ENCODE data around the gene MYRF. TPM values are rescaled to one million over a fixed set of nuclear protein-coding genes. Genes with fewer than 3 reads are reported as not detected.
A peak's percentile ranks its signal among the peaks of the same experiment; 100 is the strongest.

Gene MYRF
- total RNA-seq, 2 donors from 2014 or later: 33.2 to 47.5 TPM

DNA sequence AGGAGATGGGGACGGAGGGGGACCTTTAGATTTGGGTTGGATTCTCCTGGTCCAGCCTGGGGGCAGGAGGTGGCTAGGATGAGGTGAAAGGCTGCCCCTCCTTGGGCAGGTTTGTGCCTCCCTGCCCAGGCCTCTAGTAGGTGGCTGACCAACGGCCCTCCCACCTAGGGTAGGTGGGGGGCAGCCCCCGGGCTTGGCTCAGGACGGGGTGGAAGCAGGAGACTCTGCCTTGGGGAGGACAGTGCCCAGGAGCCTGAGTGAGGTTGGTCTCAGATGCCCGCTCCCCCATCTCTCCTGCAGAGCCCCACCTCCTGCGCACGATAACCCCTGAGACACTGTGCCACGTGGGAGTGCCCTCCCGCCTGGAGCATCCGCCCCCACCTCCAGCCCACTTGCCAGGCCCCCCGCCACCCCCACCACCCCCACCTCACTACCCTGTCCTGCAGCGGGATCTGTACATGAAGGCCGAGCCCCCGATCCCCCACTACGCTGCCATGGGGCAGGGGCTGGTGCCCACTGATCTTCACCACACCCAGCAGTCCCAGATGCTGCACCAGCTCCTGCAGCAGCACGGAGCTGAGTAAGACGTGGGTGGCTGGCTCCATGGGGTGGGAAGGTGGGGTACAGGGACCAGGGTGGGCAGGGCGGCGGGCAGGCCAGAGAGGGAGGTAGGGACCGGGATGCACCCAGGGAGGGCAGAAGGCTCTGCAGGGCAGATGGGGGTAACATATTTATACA lies 17.7 kb downstream of the MYRF start:
- no peak for DNase-seq
- ATAC-seq: peak; percentile 2
- TF ChIP-seq, protein P1, sequence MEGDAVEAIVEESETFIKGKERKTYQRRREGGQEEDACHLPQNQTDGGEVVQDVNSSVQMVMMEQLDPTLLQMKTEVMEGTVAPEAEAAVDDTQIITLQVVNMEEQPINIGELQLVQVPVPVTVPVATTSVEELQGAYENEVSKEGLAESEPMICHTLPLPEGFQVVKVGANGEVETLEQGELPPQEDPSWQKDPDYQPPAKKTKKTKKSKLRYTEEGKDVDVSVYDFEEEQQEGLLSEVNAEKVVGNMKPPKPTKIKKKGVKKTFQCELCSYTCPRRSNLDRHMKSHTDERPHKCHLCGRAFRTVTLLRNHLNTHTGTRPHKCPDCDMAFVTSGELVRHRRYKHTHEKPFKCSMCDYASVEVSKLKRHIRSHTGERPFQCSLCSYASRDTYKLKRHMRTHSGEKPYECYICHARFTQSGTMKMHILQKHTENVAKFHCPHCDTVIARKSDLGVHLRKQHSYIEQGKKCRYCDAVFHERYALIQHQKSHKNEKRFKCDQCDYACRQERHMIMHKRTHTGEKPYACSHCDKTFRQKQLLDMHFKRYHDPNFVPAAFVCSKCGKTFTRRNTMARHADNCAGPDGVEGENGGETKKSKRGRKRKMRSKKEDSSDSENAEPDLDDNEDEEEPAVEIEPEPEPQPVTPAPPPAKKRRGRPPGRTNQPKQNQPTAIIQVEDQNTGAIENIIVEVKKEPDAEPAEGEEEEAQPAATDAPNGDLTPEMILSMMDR (IDR thresholded peaks at IDR 0.05): no peak
- TF ChIP-seq POLR2A (IDR thresholded peaks at IDR 0.05): no peak

DNA sequence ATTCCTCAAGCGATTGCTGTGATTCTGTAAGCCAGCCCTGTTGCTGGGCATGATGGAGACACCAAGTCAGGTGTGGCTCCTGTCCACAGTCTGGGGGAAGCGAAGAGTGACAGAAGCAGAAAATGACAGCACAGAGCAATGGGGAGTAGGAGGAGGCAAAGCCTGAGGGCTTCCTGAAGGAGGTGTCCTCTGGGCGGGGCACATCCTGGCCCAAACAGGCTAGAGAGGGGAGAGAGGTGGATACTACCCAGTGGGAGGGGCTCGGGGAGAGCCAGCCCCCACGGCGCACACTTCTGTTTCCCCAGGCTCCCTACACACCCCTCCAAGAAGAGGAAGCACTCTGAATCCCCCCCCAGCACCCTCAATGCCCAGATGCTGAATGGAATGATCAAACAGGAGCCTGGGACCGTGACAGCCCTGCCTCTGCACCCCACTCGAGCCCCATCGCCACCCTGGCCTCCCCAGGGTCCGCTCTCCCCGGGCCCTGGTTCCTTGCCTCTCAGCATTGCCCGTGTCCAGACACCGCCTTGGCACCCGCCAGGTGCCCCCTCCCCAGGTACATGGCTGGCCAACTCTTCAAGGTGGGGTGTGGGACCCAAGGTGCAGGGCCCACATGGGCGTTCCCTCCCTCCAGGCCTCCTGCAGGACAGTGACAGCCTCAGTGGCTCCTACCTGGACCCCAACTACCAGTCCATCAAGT lies 18.9 kb downstream of the MYRF start:
- no peak for ATAC-seq

More for the DNA sequence above, 17.7 kb downstream of the MYRF start:
- Histone ChIP-seq H3K27me3 (no peaks in the 10 kb centered on the region), H3K27ac (peak overlapping the region; percentile 54 to 72 (median 68)), H3K4me1 (peaks cover 32% of the 10 kb centered on the region), H3K36me3 (replicated peaks in 1 of 2; ENCODE audit: insufficient read depth in 1 of 2, low read depth in 2 of 2) (peaks cover 0 to 6% of the 10 kb centered on the region in 2 donors), H3K9me3 (no peaks in the 10 kb centered on the region), H3K4me3 (no peak overlapping the region)
- WGBS, 2 donors: 83 to 86% methylated on average over 11 to 13 of the region's 20 CpGs
- intact Hi-C loops (cut with DNase I): no loop called here

DNA sequence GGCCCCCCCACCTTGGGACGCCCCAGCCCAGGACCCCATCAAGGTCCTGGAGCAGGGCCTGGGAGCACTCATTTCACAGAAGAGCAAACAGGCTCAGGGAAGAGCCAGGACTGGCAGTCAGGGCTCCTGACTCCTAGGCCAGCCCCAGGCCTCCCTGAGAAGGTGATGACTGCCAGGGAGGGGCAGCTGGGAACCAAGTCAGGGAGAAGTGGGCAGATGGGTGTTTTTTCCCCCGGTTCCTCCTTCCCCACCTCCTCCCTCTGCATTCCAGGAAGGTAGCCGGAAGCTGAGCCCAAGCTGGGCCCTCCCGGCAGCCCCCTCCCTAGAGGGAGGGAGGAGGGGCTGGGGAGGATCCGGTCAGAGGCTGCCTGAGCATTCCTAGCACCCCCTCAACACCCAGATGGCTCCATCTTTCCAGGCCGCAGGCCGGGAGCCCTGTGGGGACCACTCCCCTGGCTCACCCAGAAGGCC lies 19.6 kb downstream of the MYRF start:
- H3K9me3 ChIP-seq: no peaks in the 10 kb centered on the region
- no peaks in the 10 kb centered on the region for H3K27me3 ChIP-seq
- no peak for ATAC-seq
- peak overlapping the region in 2 of 4 donors; percentile 59 to 72 for H3K27ac ChIP-seq
- no peak overlapping the region for H3K4me3 ChIP-seq
- no peak for DNase-seq
- H3K36me3 ChIP-seq (replicated peaks in 1 of 2; ENCODE audit: insufficient read depth in 1 of 2, low read depth in 2 of 2): peaks cover 0 to 6% of the 10 kb centered on the region in 2 donors
- 57 to 60% methylated on average over 1 to 7 of the region's 7 CpGs for WGBS, 2 donors
- intact Hi-C loops (cut with DNase I): no loop called here
- TF ChIP-seq POLR2A (IDR thresholded peaks at IDR 0.05): no peak
- TF ChIP-seq, protein P1 (IDR thresholded peaks at IDR 0.05): no peak
- peaks cover 42% of the 10 kb centered on the region for H3K4me1 ChIP-seq

More for the DNA sequence above, 18.9 kb downstream of the MYRF start:
- peaks cover 0 to 6% of the 10 kb centered on the region in 2 donors for H3K36me3 ChIP-seq (replicated peaks in 1 of 2; ENCODE audit: insufficient read depth in 1 of 2, low read depth in 2 of 2)
- H3K27ac ChIP-seq: peak overlapping the region in 2 of 4 donors; percentile 59 to 72
- H3K9me3 ChIP-seq: no peaks in the 10 kb centered on the region
- H3K4me1 ChIP-seq: peaks cover 35% of the 10 kb centered on the region
- WGBS, 2 donors: 89 to 93% methylated on average over 10 to 15 of the region's 15 CpGs
- TF ChIP-seq, protein P1 (IDR thresholded peaks at IDR 0.05): no peak
- TF ChIP-seq POLR2A (IDR thresholded peaks at IDR 0.05): no peak
- H3K4me3 ChIP-seq: no peak overlapping the region
- no peak for DNase-seq
- intact Hi-C loops (cut with DNase I): no loop called here
- no peaks in the 10 kb centered on the region for H3K27me3 ChIP-seq

DNA sequence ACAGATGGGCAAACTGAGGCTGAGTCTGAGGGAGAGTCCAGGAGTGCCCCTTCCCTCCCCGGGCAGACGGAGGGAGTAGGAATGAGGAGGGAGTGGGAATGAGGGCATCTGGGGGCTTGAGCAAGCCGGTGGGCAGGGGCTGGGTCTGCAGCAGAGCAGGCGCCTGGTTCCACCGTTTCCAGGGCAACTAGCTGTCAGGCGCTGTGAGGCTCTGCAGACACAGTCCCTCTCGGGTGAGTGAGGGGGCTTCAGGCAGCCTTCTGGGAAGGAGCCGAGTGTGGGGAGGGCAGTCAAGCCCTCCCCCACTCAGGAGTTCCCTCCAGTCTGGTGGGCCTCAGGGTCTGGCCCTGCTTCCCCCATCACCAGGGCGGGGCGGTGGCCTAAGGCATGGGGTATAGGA lies 20.9 kb downstream of the MYRF start:
- Histone ChIP-seq H3K27ac (peak overlapping the region in 1 of 4 donors; percentile 72), H3K4me3 (no peak overlapping the region), H3K9me3 (no peaks in the 10 kb centered on the region), H3K27me3 (no peaks in the 10 kb centered on the region), H3K4me1 (peaks cover 50% of the 10 kb centered on the region), H3K36me3 (replicated peaks in 1 of 2; ENCODE audit: insufficient read depth in 1 of 2, low read depth in 2 of 2) (peaks cover 0 to 6% of the 10 kb centered on the region in 2 donors)
- intact Hi-C loops (cut with DNase I): no loop called here
- DNase-seq (no peak), ATAC-seq (no peak)
- 88 to 89% methylated on average over 6 to 10 of the region's 10 CpGs for WGBS, 2 donors
- no peak for TF ChIP-seq POLR2A (IDR thresholded peaks at IDR 0.05)
- TF ChIP-seq, protein P1 (IDR thresholded peaks at IDR 0.05): no peak
